Measurements from ENCODE around the gene PP2D1.

- TF ChIP-seq POLR2AphosphoS5 (IDR thresholded peaks at IDR 0.05; ENCODE audit: insufficient read depth in 1 of 2, low read depth in 1 of 2) (no peak), CTCF (IDR thresholded peaks at IDR 0.05) (no peak), POLR2A (IDR thresholded peaks at IDR 0.05) (no peak)
Observed at GRCh38 chr3:20052851-20053250, 40.8 kb upstream of the PP2D1 start.

Measured in vagina (tissue), 2 donors.